Liver (tissue), 3 donors: ENCODE data around the gene AK5.

Experiments used
- CTCF ChIP-seq: fragments of 150-350 bp; IDR thresholded peaks from 2 replicates; pipeline ENCODE4 v1.5.1; 2017; ENCODE audit warnings: improper control_type of control experiment, low read depth, low read length; ENCODE audit not compliant: missing input control
- SP1 ChIP-seq: IDR thresholded peaks from 2 replicates; pipeline ENCODE4 v1.6.1; 2018; ENCODE audit warnings: antibody characterized with exemption, mild to moderate bottlenecking
- TAF1 ChIP-seq: conservative IDR thresholded peaks from 2 replicates; pipeline ENCODE4 v1.6.1; 2016; ENCODE audit warnings: antibody characterized with exemption, mild to moderate bottlenecking
- YY1 ChIP-seq: IDR thresholded peaks from 2 replicates; pipeline ENCODE4 v1.6.1; 2016; ENCODE audit warnings: antibody characterized with exemption, mild to moderate bottlenecking
- TF ChIP-seq, protein P1 (sequence below): IDR thresholded peaks from 2 replicates; pipeline ENCODE4 v1.6.1; 2016; ENCODE audit warnings: antibody characterized with exemption
- TF ChIP-seq, protein P2 (sequence below): IDR thresholded peaks from 2 replicates; pipeline ENCODE4 v1.6.1; 2016; ENCODE audit warnings: antibody characterized with exemption
- donor health status: healthy.
- donor health status: healthy.

DNA sequence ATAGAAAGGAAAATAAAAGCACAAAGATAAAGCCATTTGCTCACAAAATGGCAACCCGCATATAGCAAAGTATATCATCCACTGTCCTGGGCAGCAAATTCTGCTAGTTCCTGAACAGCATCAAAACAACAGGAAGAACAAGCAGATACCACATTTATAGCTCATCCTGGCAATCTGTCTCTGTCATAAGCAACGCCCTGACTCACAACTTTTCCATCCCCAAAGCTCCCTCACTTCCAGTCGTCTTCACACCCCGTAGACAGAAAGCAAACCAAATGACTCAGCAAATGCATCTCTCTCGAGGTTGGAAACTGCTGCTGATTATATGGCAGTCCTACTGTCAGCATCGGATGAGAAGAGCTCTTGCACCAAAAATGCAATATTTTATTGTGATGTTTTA is 65.8 kb downstream of the AK5 start:
- TF ChIP-seq, protein P1, sequence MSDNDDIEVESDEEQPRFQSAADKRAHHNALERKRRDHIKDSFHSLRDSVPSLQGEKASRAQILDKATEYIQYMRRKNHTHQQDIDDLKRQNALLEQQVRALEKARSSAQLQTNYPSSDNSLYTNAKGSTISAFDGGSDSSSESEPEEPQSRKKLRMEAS, result no peak
- no peak for TF ChIP-seq CTCF
- TF ChIP-seq SP1, result no peak
- no peak for TF ChIP-seq YY1
- TF ChIP-seq, protein P2, sequence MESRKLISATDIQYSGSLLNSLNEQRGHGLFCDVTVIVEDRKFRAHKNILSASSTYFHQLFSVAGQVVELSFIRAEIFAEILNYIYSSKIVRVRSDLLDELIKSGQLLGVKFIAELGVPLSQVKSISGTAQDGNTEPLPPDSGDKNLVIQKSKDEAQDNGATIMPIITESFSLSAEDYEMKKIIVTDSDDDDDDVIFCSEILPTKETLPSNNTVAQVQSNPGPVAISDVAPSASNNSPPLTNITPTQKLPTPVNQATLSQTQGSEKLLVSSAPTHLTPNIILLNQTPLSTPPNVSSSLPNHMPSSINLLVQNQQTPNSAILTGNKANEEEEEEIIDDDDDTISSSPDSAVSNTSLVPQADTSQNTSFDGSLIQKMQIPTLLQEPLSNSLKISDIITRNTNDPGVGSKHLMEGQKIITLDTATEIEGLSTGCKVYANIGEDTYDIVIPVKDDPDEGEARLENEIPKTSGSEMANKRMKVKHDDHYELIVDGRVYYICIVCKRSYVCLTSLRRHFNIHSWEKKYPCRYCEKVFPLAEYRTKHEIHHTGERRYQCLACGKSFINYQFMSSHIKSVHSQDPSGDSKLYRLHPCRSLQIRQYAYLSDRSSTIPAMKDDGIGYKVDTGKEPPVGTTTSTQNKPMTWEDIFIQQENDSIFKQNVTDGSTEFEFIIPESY, result no peak
- no peak for TF ChIP-seq TAF1
